ENCODE results near the gene DNAJB2.
A peak's percentile ranks its signal among the peaks of the same experiment; 100 is the strongest.

DNAJB2 gene

DNA sequence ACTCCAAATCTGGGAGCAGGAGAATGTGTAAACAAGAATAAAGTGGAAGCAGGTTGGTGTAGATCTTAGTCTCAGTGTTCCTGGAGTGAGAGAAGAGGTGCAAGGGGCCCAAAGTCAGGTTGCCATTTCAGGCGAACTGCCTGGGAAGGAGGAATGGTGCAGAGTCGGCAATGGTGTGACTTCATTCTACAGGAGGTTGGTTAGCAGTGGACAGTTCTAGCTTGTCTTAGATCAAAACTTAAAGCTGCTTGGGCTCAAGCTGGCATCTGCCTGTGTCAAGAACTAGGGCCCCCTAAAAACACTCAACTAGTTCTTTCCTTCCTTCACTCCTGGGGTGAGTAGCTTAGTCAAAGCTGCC is 30.3 kb upstream of the DNAJB2 start:
- H3K9me3 ChIP-seq (replicated peaks; ENCODE audit: insufficient read depth, low read length), result no peaks in the 10 kb centered on the region
- peak overlapping the region; percentile 69 for H3K4me2 ChIP-seq (ENCODE audit: low read depth, low read length)
- H3K9me2 ChIP-seq (replicated peaks; ENCODE audit: insufficient read depth, low read length), result no peaks in the 10 kb centered on the region
- peak overlapping the region; percentile 56; the same call in 1 of the 2 replicates for H3K9ac ChIP-seq (ENCODE audit: low read length)
- H4K20me1 ChIP-seq (ENCODE audit: insufficient read depth, low read length), result no peaks in the 10 kb centered on the region
- H3K36me3 ChIP-seq (replicated peaks; ENCODE audit: insufficient read depth, low read length), result 0 out of 2 replicates have a peak, but pooled peaks cover 6% of the 10 kb centered on the region
- H3K27ac ChIP-seq (ENCODE audit: low read length), result peak overlapping the region; percentile 89
- H2AFZ ChIP-seq (ENCODE audit: low read length), result no peak overlapping the region
- H3K79me2 ChIP-seq (ENCODE audit: low read length), result peaks cover 68% of the 10 kb centered on the region
- no peaks in the 10 kb centered on the region for H3K27me3 ChIP-seq (replicated peaks; ENCODE audit: insufficient read depth, low read length)
- peaks cover 36% of the 10 kb centered on the region for H3F3A ChIP-seq (ENCODE audit: insufficient read depth, low read length)
- DNase-seq, result no peak
- peaks cover 61% of the 10 kb centered on the region for H3K4me1 ChIP-seq (ENCODE audit: low read length)
- H3K4me3 ChIP-seq (ENCODE audit: low read length), result no peak overlapping the region
- TF ChIP-seq EZH2 (optimal IDR thresholded peaks at IDR 0.05; ENCODE audit: low read depth, low read length), result no peak
- TF ChIP-seq EZH2phosphoT487 (IDR thresholded peaks at IDR 0.05; ENCODE audit: low read length), result no peak
- TF ChIP-seq, protein P1, sequence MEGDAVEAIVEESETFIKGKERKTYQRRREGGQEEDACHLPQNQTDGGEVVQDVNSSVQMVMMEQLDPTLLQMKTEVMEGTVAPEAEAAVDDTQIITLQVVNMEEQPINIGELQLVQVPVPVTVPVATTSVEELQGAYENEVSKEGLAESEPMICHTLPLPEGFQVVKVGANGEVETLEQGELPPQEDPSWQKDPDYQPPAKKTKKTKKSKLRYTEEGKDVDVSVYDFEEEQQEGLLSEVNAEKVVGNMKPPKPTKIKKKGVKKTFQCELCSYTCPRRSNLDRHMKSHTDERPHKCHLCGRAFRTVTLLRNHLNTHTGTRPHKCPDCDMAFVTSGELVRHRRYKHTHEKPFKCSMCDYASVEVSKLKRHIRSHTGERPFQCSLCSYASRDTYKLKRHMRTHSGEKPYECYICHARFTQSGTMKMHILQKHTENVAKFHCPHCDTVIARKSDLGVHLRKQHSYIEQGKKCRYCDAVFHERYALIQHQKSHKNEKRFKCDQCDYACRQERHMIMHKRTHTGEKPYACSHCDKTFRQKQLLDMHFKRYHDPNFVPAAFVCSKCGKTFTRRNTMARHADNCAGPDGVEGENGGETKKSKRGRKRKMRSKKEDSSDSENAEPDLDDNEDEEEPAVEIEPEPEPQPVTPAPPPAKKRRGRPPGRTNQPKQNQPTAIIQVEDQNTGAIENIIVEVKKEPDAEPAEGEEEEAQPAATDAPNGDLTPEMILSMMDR (IDR thresholded peaks at IDR 0.05; ENCODE audit: low read length), result no peak

DNA sequence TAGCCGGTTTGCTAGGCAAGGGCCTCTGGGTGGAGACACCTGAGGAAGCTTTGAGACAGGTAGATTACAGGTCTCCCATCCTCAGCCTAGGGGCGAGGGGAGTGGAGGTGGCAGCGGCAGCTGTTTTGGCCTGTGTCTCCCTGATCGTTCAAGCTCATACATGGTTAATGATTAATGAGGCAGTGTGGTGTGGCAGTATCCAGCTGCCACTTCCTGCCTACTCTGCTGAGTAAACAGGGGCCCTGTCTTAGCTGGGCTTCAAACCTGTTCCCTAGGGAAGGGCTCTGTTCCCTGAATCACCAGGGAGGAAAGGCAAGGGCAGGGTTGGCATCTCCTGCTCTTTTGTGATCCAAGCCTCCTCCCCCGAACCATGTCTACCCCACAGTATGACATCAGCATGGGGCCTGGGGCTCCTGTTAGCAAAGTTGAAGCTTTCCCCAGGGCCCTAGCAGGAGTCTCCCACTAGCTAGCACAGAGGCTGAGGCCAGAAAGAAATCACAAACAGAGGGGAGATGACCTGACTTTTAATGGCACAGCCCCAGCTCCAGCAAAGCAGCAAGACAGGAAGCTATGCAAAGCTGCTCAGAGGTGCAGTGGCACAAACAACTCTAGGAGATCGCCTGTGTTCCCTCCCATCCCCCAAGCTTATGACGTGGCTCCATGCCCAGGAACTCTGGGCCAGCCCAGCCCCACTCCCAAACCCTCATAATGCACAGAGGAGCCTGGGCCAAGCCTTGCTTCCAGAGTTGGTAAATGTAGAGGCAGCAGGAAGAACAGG is 29.8 kb upstream of the DNAJB2 start:
- H3K9me3 ChIP-seq (replicated peaks; ENCODE audit: insufficient read depth, low read length), result no peaks in the 10 kb centered on the region
- no peak overlapping the region; the same call in 1 of the 2 replicates for H3K4me3 ChIP-seq (ENCODE audit: low read length)
- H3K27me3 ChIP-seq (replicated peaks; ENCODE audit: insufficient read depth, low read length), result no peaks in the 10 kb centered on the region
- H3K27ac ChIP-seq (ENCODE audit: low read length), result peak overlapping the region; percentile 89
- TF ChIP-seq, protein P1 (IDR thresholded peaks at IDR 0.05; ENCODE audit: low read length), result no peak
- TF ChIP-seq EZH2phosphoT487 (IDR thresholded peaks at IDR 0.05; ENCODE audit: low read length), result no peak
- no peak for TF ChIP-seq EZH2 (optimal IDR thresholded peaks at IDR 0.05; ENCODE audit: low read depth, low read length)
- H2AFZ ChIP-seq (ENCODE audit: low read length), result no peak overlapping the region
- H3K79me2 ChIP-seq (ENCODE audit: low read length), result peaks cover 68% of the 10 kb centered on the region
- no peaks in the 10 kb centered on the region for H4K20me1 ChIP-seq (ENCODE audit: insufficient read depth, low read length)
- H3K9me2 ChIP-seq (replicated peaks; ENCODE audit: insufficient read depth, low read length), result no peaks in the 10 kb centered on the region
- H3K9ac ChIP-seq (ENCODE audit: low read length), result peak overlapping the region; percentile 56; the same call in 1 of the 2 replicates
- H3K36me3 ChIP-seq (replicated peaks; ENCODE audit: insufficient read depth, low read length), result 0 out of 2 replicates have a peak, but pooled peaks cover 6% of the 10 kb centered on the region
- peak overlapping the region; percentile 69 for H3K4me2 ChIP-seq (ENCODE audit: low read depth, low read length)
- peaks cover 41% of the 10 kb centered on the region for H3F3A ChIP-seq (ENCODE audit: insufficient read depth, low read length)
- H3K4me1 ChIP-seq (ENCODE audit: low read length), result peaks cover 60% of the 10 kb centered on the region
- DNase-seq, result peak; percentile 75

DNA sequence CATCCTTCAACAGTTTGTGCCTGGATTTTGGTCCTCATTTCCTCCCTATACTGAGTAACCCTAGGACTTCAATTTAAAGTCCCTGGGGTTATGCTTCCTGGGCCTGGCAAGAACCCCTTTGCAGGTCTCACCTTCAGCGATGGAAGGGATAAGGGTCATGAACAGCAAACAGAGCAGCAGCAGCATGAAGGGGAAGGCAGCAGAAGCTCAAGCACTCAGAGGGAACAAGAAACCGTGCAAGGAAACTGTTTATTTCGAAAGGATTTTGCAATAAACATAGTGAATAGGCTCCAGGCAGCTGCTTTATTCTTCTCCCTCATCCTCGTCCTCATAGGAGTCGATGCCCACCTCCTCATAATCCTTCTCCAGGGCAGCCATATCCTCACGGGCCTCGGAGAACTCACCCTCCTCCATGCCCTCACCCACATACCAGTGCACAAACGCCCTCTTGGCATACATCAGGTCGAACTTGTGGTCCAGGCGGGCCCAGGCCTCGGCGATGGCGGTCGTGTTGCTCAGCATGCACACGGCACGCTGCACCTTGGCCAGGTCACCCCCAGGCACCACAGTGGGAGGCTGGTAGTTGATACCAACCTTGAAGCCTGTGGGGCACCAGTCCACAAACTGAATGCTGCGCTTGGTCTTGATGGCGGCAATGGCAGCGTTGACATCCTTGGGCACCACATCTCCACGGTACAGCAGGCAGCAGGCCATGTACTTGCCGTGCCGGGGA is 29.0 kb upstream of the DNAJB2 start:
- Histone ChIP-seq H3K27ac (ENCODE audit: low read length) (peak overlapping the region; percentile 89; the same call in 1 of the 2 replicates), H3K79me2 (ENCODE audit: low read length) (peaks cover 68% of the 10 kb centered on the region), H4K20me1 (ENCODE audit: insufficient read depth, low read length) (no peaks in the 10 kb centered on the region), H3K9ac (ENCODE audit: low read length) (peak overlapping the region; percentile 56; the same call in 1 of the 2 replicates), H3K4me3 (ENCODE audit: low read length) (no peak overlapping the region; the same call in 1 of the 2 replicates), H3F3A (ENCODE audit: insufficient read depth, low read length) (peaks cover 46% of the 10 kb centered on the region), H3K9me3 (replicated peaks; ENCODE audit: insufficient read depth, low read length) (no peaks in the 10 kb centered on the region), H3K27me3 (replicated peaks; ENCODE audit: insufficient read depth, low read length) (no peaks in the 10 kb centered on the region), H3K9me2 (replicated peaks; ENCODE audit: insufficient read depth, low read length) (no peaks in the 10 kb centered on the region), H3K4me1 (ENCODE audit: low read length) (peaks cover 56% of the 10 kb centered on the region), H3K36me3 (replicated peaks; ENCODE audit: insufficient read depth, low read length) (0 out of 2 replicates have a peak, but pooled peaks cover 6% of the 10 kb centered on the region), H2AFZ (ENCODE audit: low read length) (no peak overlapping the region), H3K4me2 (ENCODE audit: low read depth, low read length) (peak overlapping the region; percentile 69)
- DNase-seq, result no peak
- TF ChIP-seq EZH2phosphoT487 (IDR thresholded peaks at IDR 0.05; ENCODE audit: low read length) (no peak), EZH2 (optimal IDR thresholded peaks at IDR 0.05; ENCODE audit: low read depth, low read length) (no peak)
- TF ChIP-seq, protein P1 (IDR thresholded peaks at IDR 0.05; ENCODE audit: low read length), result no peak
